Duodenal mucosa (tissue), 2 donors: ENCODE data around the gene SYNDIG1L.
"Not testable (repeated sequence)": the region's sequence is repeated elsewhere in the genome, so short reads cannot be mapped to it uniquely, and the experiment has no call there.

Experiments used
- H3K27ac ChIP-seq: one replicate; pipeline ENCODE4 v1.7.0; 2013; ENCODE audit warnings: low read depth, low read length
- H3K27me3 ChIP-seq, 2 donors: one replicate each; pipeline ENCODE4 v1.7.0; 2013; ENCODE audit warnings: low read length in 2 of 2, control low read depth in 1 of 2; ENCODE audit not compliant: insufficient read depth in 2 of 2, control insufficient read depth in 1 of 2
- H3K36me3 ChIP-seq, 2 donors: one replicate each; pipeline ENCODE4 v1.7.0; 2013; ENCODE audit warnings: low read length in 2 of 2, control low read depth in 1 of 2; ENCODE audit not compliant: insufficient read depth in 2 of 2, control insufficient read depth in 1 of 2
- H3K4me1 ChIP-seq, 2 donors: one replicate each; pipeline ENCODE4 v1.7.0; 2013; ENCODE audit warnings: low read length in 2 of 2, control low read depth in 1 of 2; ENCODE audit not compliant: insufficient read depth in 2 of 2, control insufficient read depth in 1 of 2
- H3K4me3 ChIP-seq, 2 donors: one replicate each; pipeline ENCODE4 v1.7.0; 2013; ENCODE audit warnings: low read length in 2 of 2, low read depth in 1 of 2
- H3K9ac ChIP-seq, 2 donors: one replicate each; pipeline ENCODE4 v1.7.0; 2013; ENCODE audit warnings: low read length in 2 of 2, low read depth in 1 of 2
- H3K9me3 ChIP-seq, 2 donors: one replicate each; pipeline ENCODE4 v1.7.0; 2013; ENCODE audit warnings: low read length in 2 of 2, control low read depth in 1 of 2; ENCODE audit not compliant: control insufficient read depth in 1 of 2

Gene SYNDIG1L

DNA sequence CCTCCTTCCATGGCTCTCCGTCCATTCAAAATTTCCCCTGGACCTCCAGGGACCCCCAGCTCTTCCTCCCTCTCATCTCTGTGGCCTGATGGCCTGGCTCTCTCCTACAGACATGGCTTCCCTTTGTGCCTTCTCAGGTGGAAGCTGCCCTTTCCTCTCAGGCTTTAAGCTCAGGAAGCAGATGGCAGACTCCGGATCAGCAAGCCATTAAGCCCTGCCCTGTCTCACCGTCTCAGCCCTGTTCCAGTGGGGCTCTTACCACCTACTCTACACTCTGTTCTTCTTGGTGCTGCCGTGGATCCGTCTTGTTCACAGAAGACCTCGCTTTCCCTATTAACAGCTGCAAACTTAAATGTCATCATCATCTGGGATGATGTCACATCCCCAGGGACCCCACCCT lies 34.0 kb upstream of the SYNDIG1L start:
- no peaks in the 10 kb centered on the region for H3K27me3 ChIP-seq
- H3K27ac ChIP-seq = no peak overlapping the region
- no peaks in the 10 kb centered on the region for H3K4me1 ChIP-seq
- no peak overlapping the region for H3K9ac ChIP-seq
- no peak overlapping the region for H3K4me3 ChIP-seq
- H3K9me3 ChIP-seq = no peaks in the 10 kb centered on the region
- H3K36me3 ChIP-seq = no peaks in the 10 kb centered on the region

DNA sequence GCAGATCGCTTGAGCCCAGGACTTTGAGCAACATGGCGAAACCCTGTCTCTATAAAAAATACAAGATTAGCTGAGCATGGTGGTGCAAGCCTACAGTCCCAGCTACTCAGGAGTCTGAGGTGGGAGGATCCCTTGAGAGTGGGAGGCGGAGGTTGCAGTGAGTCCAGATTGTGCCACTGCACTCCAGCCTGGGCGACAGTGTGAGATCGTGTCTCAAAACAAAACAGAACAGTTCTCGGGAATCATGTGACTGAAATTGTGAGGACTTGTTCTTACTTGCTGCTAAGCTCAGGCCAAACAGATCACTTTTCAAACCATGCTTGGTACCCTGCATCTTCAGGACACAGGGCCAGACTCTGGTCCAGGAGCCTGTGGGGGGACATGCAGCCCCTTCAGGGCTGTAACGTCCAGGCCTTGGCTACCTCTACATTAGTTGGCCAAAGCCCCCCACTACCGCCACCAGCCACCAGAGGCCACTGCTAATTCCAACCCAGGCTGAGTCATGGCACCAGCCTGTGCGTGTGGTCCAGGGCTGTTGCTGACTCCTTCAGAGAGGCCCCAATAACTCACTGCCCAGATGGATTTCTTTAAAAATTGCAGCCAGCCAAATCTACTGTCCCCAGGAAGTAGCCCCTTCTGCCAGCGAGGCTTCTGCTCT lies 33.4 kb upstream of the SYNDIG1L start:
- no peaks in the 10 kb centered on the region for H3K4me1 ChIP-seq

DNA sequence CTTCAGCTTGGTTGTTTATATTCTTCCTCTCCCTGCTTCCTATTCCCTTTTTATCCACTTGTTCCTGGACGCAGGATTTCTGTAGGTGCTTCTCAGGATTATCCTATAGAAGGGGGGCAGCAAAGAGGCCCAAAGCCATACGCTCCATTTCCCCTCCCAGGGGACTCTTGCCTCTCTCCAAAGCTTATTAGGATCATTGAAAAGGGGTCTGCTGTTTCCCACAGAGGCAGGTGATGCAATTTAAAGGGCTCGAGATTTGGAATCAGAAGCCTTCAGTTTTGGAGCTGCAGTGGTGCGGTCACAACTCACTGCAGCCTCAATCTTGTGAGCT lies 31.5 kb upstream of the SYNDIG1L start:
- no peaks in the 10 kb centered on the region for H3K27me3 ChIP-seq

More for the DNA sequence above, 33.4 kb upstream of the SYNDIG1L start:
- H3K4me3 ChIP-seq = no peak overlapping the region
- no peaks in the 10 kb centered on the region for H3K9me3 ChIP-seq
- no peaks in the 10 kb centered on the region for H3K27me3 ChIP-seq
- H3K27ac ChIP-seq = no peak overlapping the region
- H3K36me3 ChIP-seq = no peaks in the 10 kb centered on the region
- no peak overlapping the region for H3K9ac ChIP-seq

DNA sequence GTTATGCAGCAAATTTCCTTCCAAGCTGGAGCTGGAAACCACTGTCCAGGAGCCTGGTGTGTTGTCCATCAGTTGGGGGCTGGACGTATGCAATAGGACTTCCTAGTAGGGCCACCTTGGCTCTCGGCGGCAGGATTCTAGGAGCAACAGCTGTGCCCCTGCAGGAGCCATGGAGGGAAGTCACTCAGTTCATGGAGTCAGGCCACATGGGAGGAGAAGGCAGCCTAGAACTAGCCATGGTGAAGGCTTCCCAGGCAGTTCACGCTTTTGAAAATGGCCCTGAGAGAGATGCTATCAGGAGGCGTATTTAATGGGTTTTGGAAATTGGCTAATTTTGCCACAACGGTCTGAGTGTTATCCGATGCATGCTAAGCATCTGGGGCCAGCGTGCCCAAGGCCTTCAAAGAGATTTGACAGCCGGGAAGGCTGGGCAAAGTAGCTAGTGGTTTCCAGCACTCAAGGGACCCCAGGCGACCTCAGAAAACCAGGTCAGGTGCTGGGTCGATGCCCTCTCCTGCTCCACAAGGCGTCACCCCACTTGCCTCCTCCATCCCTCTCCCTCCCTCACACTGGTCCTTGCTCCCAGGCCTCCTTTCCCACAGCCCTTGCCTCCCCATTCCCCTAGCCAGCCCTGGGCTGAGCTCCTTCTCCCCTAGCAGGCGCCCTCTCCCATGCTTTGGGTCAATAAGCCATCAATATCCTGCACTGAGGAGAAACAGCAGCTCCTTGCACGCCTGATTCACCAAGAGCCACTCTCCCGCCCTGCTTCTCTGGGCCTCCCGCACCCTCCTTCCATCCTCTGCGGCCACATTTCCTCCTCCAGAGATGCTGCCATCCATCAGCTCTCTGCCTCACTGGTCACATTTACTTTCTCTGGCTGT lies 30.9 kb upstream of the SYNDIG1L start:
- Histone ChIP-seq H3K36me3 (no peaks in the 10 kb centered on the region), H3K9me3 (no peaks in the 10 kb centered on the region), H3K4me1 (no peaks in the 10 kb centered on the region), H3K9ac (no peak overlapping the region), H3K27me3 (no peaks in the 10 kb centered on the region), H3K4me3 (no peak overlapping the region), H3K27ac (no peak overlapping the region)

More for the DNA sequence above, 31.5 kb upstream of the SYNDIG1L start:
- Histone ChIP-seq H3K27ac (no peak overlapping the region), H3K36me3 (no peaks in the 10 kb centered on the region), H3K9me3 (no peaks in the 10 kb centered on the region), H3K9ac (no peak overlapping the region), H3K4me3 (no peak overlapping the region), H3K4me1 (no peaks in the 10 kb centered on the region)

DNA sequence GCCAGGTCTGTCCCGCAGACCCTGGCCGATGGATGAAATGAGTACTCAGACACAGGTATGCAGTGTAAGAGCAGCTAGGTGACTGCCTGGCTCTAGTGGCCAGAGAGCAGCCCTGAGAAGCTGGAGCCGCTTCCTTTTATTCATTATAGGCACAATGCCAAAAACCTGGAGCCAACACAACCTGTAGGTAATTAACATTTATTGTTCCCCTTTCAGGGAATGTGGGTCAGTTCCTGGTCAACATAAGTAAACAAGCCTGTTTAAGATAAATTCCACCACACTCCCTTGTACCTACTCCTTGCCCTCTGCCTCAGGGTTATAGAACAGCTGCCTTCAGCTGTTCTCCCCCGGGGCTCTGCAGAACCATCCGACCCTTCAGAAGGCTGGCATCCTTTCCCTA lies 28.4 kb upstream of the SYNDIG1L start:
- not testable (repeated sequence) for H3K36me3 ChIP-seq, H3K4me1 ChIP-seq, H3K4me3 ChIP-seq, H3K27me3 ChIP-seq, H3K9ac ChIP-seq, H3K27ac ChIP-seq, H3K9me3 ChIP-seq

DNA sequence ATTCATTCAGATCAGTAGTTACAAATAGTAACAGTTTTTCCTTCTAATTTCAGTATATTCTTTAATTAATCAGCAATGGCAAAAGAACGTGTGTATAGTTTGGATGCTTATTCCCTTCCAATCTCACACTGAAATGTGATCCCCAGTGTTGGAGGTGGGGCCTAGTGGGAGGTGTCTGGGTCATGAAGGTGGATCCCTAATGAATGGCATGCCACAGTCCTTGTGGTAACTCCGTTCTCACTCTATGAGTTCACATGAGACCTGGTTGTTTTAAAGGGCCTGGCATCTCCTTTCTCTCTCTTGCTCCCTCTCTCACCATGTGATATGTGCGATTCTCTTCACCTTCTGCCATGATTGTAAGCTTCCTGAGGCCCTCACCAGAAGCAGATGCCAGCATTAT lies 18.9 kb upstream of the SYNDIG1L start:
- Histone ChIP-seq H3K27ac (no peak overlapping the region), H3K9ac (no peak overlapping the region), H3K4me1 (no peaks in the 10 kb centered on the region), H3K4me3 (no peak overlapping the region), H3K36me3 (no peaks in the 10 kb centered on the region), H3K9me3 (no peaks in the 10 kb centered on the region), H3K27me3 (no peaks in the 10 kb centered on the region)

DNA sequence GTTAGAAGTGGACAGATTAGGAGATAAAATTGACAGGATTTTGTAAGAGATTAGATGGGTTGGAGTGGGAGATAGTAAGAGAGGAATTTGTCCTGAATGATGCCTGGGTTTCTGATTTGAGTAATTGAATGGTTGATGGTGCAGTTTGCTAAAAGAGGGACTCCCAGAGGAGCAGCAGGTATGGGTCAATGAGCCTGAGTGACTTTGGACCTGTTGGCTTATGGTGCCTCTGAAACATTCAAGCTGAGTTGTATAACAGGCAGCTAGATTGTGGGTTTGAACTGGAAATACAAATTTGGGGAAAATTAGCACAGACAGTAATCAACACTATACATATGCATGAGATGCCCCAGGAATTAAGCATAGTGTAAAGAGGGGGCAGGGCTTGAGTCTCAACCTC lies 16.7 kb upstream of the SYNDIG1L start:
- H3K27me3 ChIP-seq = no peaks in the 10 kb centered on the region
- no peaks in the 10 kb centered on the region for H3K36me3 ChIP-seq
- no peak overlapping the region for H3K9ac ChIP-seq
- H3K9me3 ChIP-seq = no peaks in the 10 kb centered on the region
- H3K27ac ChIP-seq = no peak overlapping the region
- no peak overlapping the region for H3K4me3 ChIP-seq
- no peaks in the 10 kb centered on the region for H3K4me1 ChIP-seq

DNA sequence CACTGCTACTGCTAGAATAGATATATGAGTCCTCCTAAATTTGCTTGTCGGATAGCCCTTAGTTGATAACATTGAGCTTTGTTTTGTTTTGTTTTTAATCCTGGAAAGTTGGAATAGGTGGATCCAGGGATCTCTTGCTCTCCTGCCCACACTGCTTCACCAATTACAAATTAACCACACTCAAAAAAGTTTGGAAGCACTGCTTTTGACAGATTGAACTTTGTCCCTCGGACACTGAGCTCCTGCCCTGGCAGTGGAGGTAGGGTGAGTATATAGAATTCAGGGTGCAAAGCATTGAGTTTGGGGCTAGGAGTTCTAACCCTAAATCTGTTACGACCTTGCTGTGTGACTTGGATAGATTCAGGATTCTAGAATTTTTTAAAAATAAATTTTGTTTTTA lies 15.1 kb upstream of the SYNDIG1L start:
- H3K27me3 ChIP-seq = no peaks in the 10 kb centered on the region
- no peaks in the 10 kb centered on the region for H3K36me3 ChIP-seq
- H3K4me3 ChIP-seq = no peak overlapping the region
- no peak overlapping the region for H3K27ac ChIP-seq
- no peaks in the 10 kb centered on the region for H3K9me3 ChIP-seq
- no peak overlapping the region for H3K9ac ChIP-seq
- H3K4me1 ChIP-seq = no peaks in the 10 kb centered on the region

DNA sequence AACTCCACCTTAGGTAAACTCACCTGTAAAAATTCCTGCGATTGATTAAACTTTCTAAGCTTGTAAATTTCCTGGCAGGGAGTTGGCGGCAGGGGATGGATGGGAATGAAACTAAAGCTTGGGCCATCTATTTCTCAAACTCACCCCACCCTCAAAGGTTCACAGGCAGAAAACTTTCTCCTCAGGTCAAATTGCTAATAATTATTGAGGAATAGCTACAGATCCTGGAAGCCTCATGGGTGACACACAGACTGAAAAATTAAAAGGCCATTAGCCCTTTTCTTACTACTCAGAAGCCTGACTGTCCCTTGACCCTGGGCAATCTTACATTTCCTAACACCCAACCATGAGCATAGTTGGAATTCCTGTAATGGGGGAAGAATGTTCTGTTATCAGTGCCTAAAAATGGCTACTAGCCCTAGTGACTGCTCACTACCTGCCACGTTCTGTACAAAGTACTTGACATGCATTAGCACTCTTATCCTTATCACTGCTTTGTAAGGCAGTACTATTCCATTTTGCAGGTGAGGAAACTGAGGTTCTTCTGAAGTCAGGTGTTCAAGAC lies 12.4 kb upstream of the SYNDIG1L start:
- no peaks in the 10 kb centered on the region for H3K9me3 ChIP-seq
- H3K27me3 ChIP-seq = no peaks in the 10 kb centered on the region
- no peak overlapping the region for H3K9ac ChIP-seq
- H3K4me1 ChIP-seq = no peaks in the 10 kb centered on the region
- no peak overlapping the region for H3K4me3 ChIP-seq
- H3K27ac ChIP-seq = no peak overlapping the region
- H3K36me3 ChIP-seq = no peaks in the 10 kb centered on the region

DNA sequence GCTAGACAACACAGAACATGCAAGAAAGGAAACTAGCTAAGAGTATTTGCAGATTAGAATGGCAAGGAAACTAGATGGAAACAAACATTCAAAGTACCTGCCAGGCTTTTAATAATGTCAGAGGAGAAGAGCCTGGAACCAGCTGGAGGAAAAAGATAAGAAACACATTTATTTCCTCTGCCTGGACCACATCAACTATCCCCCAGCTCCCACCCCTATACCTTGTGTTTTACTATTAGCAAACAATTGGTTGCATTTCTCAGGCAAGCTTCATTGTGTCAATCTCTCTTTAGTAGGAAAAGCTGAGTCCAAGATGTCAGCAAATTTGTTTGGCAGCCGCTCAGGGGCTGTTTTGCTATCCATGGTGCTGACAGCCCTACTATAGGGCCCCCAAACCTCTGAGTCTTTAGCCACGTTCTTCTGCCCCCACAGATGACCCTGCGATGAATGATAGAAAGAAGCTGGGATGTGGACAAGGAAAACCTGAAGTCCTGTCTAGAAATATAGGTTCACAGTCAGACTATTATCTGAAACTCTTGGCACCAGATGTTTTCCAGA lies 11.6 kb upstream of the SYNDIG1L start:
- Histone ChIP-seq H3K27ac (no peak overlapping the region), H3K4me1 (no peaks in the 10 kb centered on the region), H3K27me3 (no peaks in the 10 kb centered on the region), H3K9me3 (no peaks in the 10 kb centered on the region), H3K36me3 (no peaks in the 10 kb centered on the region), H3K4me3 (no peak overlapping the region), H3K9ac (no peak overlapping the region)
